NCI-H82 (cell line): ENCODE results near the gene CDK16.
"Not testable (repeated sequence)": the region's sequence is repeated elsewhere in the genome, so short reads cannot be mapped to it uniquely, and the experiment has no call there.

Experiments used
- DNase-seq: peaks from one replicate; lab custom pipeline; 2025; lab: John Stamatoyannopoulos, UW

Gene CDK16

DNA sequence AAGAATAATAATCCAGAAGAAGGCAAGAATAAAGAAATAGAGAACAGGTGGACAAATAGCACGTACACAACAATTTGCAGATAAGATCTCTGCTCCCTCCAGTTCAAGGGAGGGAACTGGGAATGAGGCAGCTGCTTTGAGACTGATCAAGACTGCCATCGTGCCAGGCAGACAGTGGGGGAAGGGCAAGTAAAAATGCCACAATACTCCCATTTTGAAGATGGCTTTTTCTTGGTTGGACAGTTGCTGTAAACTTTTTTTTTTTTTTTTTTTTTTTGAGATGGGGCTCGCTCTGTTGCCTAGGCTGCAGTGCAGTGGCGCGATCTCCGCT, 31.5 kb downstream of the CDK16 start:
- DNase-seq = no peak

DNA sequence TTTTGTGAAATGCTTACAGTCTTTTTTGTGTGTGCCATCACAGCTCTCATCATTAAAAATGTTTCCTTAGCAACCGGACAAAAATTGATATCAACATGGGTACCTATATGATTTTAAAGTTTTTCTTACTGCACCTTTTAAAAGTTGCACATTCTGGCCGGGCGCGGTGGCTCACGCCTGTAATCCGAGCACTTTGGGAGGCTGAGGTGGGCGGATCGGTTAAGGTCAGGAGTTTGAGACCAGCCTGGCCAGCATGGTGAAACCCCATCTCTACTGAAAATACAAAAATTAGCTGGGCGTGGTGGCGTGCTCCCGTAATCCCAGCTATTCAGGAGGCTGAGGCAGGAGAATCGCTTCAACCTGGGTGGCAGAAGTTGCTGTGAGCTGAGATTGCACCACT, 39.1 kb downstream of the CDK16 start:
- DNase-seq = not testable (repeated sequence)

DNA sequence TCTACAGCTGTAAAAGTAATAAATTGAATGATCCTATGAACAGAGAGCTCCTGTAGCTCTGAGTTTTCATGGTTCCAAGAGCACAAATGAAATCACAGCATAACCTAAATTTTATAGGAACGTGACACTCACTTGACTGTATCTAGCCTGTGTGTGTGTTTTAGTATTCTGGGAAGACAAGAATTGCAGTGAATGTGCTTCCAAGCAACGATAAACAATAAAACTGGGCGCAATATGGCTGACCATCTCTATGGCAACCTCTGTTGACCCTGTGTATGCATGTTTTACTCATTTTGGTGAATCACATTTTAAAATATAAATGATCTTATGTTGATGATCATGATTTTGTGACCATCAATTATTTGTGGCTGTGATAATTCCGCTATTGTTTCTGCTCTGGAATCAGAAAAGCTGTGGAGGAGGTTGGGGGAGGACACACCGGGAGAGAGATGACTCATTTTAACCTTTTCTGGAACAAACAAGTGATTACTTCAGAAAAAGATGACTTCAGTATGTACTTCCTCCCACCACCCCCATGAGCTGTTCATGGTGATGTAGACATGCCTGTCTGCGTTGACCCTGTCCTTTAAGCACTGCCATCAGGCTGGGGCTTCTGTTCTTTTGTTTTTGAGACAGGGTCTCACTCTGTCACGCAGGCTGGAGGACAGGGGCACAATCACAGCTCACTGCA, 46.1 kb downstream of the CDK16 start:
- no peak for DNase-seq

DNA sequence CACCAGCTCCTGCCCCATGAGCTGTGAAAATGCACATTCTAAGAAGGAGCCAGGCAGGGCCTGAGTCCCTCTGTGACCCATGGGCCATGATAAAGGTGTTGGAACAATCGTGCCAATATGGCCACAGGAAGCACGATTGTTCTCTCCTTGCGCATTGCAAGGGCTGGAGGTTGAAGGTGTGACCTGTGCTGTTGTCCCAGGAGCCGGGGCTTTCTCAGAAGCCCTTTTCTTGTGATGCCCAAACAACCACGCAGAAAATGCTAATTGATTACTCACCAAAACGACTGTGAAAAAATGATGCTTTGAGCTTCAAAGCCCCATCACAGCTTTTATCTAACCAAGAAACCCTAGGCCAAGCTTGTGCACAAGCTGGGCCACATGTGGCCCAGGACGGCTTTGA, 48.2 kb downstream of the CDK16 start:
- DNase-seq = no peak

DNA sequence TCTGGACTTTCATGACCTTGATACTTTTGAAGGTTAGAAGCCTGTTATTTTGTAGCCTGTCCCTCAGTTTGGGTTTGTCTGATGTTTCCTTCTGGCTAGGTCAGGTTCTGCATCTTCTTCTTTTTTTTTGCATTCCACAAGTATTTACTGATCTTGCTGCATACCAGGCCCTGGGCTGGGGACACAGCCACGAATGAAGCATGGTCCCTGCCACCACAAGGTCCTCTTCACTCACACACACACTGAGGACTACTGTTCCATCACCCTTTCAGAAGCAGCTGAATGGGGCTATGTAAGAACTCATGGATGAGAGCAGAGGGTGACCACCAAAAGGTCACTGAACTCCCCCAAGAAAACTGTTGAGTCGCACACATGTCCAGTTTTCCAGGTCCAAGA, 53.5 kb downstream of the CDK16 start:
- no peak for DNase-seq

DNA sequence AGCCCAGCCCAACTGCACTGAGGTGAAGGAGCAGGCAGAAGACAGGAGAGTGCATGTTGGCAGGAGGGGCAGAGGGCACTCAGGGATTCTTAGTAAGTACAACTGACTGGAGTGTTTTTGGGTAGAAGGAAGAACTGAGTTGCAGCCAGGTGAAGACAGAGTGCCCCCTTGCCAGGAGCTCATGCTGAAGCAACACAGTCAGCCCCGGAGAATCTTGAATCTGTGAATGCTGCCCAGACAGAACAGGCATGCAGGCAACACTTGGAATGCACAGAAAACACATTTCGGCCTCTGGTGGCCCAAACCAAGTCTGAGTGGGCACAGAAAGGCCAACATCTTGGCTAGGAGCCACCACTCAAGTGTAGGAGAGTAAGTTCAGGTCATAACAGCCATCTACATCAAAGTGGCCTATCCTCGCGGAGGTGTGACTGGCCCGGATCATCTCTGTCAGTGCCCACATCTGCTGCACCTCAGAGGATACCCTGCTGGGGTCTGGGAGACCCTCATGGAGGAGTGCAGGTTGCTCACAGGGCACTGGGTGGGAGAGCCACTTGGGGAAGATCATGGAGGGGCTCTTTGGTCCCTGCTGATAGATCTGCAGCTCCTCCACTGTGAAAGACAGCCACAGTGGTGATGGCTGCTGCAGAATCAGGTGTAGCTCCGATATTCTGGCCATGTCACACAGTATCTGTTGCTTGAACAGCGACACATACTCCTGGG, 54.7 kb downstream of the CDK16 start:
- DNase-seq = no peak

DNA sequence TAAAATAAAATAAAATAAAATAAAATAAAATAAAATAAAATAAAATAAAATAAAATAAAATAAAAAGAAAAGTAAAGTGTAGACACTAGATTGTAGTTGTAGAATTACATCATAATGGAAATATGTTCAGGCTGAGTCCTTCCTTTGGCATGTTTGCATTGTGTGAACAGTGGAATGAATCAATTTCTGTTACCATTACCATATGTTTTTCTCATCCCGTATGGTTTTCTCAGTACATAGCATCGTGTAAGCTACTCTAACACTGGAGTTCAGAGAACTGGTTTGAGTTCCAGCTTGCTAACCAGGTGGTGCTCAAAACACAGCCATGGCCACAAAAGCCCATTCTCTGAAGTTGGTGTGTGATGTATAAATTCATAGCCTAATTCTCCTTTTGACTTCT, 60.2 kb downstream of the CDK16 start:
- no peak for DNase-seq
